Neural cell (in vitro differentiated cells): ENCODE measurements around the gene HOXC10. TPM values are rescaled to one million over a fixed set of nuclear protein-coding genes. Genes with fewer than 3 reads are reported as not detected.

Source experiments
- H2AFZ ChIP-seq: fragments of 200-600, 300-800 bp; sonication (generic), shearing (Covaris generic); 2 replicates; pipeline ENCODE4 v1.6.0; 2014; ENCODE audit warnings: low read depth, mild to moderate bottlenecking, antibody characterized with exemption, low read length, moderate library complexity
- H3F3A ChIP-seq: fragments of 200-600 bp; shearing (Covaris generic); 2 replicates; pipeline ENCODE4 v1.6.1; 2016; ENCODE audit warnings: mild to moderate bottlenecking, moderate library complexity, mixed read lengths, antibody characterized with exemption, low read length; ENCODE audit not compliant: insufficient read depth, poor library complexity, severe bottlenecking
- H3K27ac ChIP-seq: fragments of 200-600, 300-800 bp; sonication (generic), shearing (Covaris generic); 2 replicates; pipeline ENCODE4 v1.5.1; 2014; ENCODE audit warnings: mild to moderate bottlenecking, low read length, moderate library complexity
- H3K27me3 ChIP-seq: fragments of 300-800, 200-600 bp; sonication (generic), shearing (Covaris generic); 2 replicates; pipeline ENCODE4 v1.6.0; 2014; ENCODE audit warnings: mild to moderate bottlenecking, low read depth, low read length, moderate library complexity; ENCODE audit not compliant: insufficient read depth
- H3K36me3 ChIP-seq: fragments of 300-800, 200-600 bp; sonication (generic), shearing (Covaris generic); 2 replicates; pipeline ENCODE4 v1.5.1; 2014; ENCODE audit warnings: mild to moderate bottlenecking, antibody characterized with exemption, low read length, moderate library complexity; ENCODE audit not compliant: insufficient read depth
- H3K4me2 ChIP-seq: fragments of 300-800, 200-600 bp; sonication (generic), shearing (Covaris generic); 2 replicates; pipeline ENCODE4 v1.6.0; 2014; ENCODE audit warnings: mild to moderate bottlenecking, low read length
- H3K4me3 ChIP-seq: fragments of 300-800, 200-600 bp; sonication (generic), shearing (Covaris generic); 2 replicates; pipeline ENCODE4 v1.5.1; 2014; ENCODE audit warnings: mild to moderate bottlenecking, low read length, moderate library complexity
- H3K79me2 ChIP-seq: fragments of 200-600 bp; shearing (Covaris generic); replicated peaks from 2 replicates; pipeline ENCODE4 v1.6.0; 2014; ENCODE audit warnings: mild to moderate bottlenecking, low read length, moderate library complexity; ENCODE audit not compliant: insufficient read depth
- H3K9ac ChIP-seq: fragments of 300-800, 200-600 bp; sonication (generic), shearing (Covaris generic); 2 replicates; pipeline ENCODE4 v1.6.1; 2016; ENCODE audit warnings: mild to moderate bottlenecking, low read length, mixed read lengths
- H3K9me2 ChIP-seq: fragments of 200-600 bp; shearing (Covaris generic); 2 replicates; pipeline ENCODE4 v1.6.1; 2016; ENCODE audit warnings: mild to moderate bottlenecking, low read length, mixed read lengths; ENCODE audit not compliant: insufficient read depth
- H3K9me3 ChIP-seq: fragments of 200-600, 300-800 bp; sonication (generic), shearing (Covaris generic); 2 replicates; pipeline ENCODE4 v1.6.1; 2016; ENCODE audit warnings: mild to moderate bottlenecking, mixed run types, low read length, moderate library complexity, mixed read lengths
- H4K20me1 ChIP-seq: fragments of 200-600 bp; shearing (Covaris generic); 2 replicates; pipeline ENCODE4 v1.6.1; 2016; ENCODE audit warnings: mild to moderate bottlenecking, mixed run types; ENCODE audit not compliant: insufficient read depth
- CTCF ChIP-seq: fragments of 450-650 bp; IDR thresholded peaks from 2 replicates; pipeline ENCODE4 v1.5.1; 2014; ENCODE audit warnings: antibody characterized with exemption, mild to moderate bottlenecking, moderate library complexity; ENCODE audit not compliant: poor library complexity, severe bottlenecking
- EP300 ChIP-seq: fragments of 450-650 bp; conservative IDR thresholded peaks from 2 replicates; pipeline ENCODE4 v1.6.1; 2014; ENCODE audit warnings: antibody characterized with exemption, mild to moderate bottlenecking, moderate library complexity; ENCODE audit not compliant: poor library complexity, severe bottlenecking
- EZH2 ChIP-seq: fragments of 200-600, 300-800 bp; shearing (Covaris generic), sonication (generic); IDR thresholded peaks from 2 replicates; pipeline ENCODE4 v1.6.1; 2014; ENCODE audit warnings: antibody characterized with exemption, low read length, borderline replicate concordance, mild to moderate bottlenecking; ENCODE audit not compliant: insufficient read depth, poor library complexity, severe bottlenecking
- MXI1 ChIP-seq: fragments of 450-650 bp; conservative IDR thresholded peaks from 2 replicates; pipeline ENCODE4 v1.6.1; 2014; ENCODE audit warnings: antibody characterized with exemption, mild to moderate bottlenecking; ENCODE audit not compliant: poor library complexity, severe bottlenecking
- POLR2AphosphoS5 ChIP-seq: IDR thresholded peaks from 2 replicates; pipeline ENCODE4 v1.6.1; 2012
- RAD21 ChIP-seq: fragments of 450-650 bp; conservative IDR thresholded peaks from 2 replicates; pipeline ENCODE4 v1.6.1; 2014; ENCODE audit warnings: antibody characterized with exemption, mild to moderate bottlenecking, moderate library complexity
- REST ChIP-seq: IDR thresholded peaks from 2 replicates; pipeline ENCODE4 v1.6.1; 2012; ENCODE audit warnings: borderline replicate concordance
- SMC3 ChIP-seq: fragments of 450-650 bp; conservative IDR thresholded peaks from 2 replicates; pipeline ENCODE4 v1.6.1; 2014; ENCODE audit warnings: antibody characterized with exemption, mild to moderate bottlenecking, moderate library complexity; ENCODE audit not compliant: poor library complexity
- TAF1 ChIP-seq: IDR thresholded peaks from 2 replicates; pipeline ENCODE4 v1.6.1; 2012; ENCODE audit warnings: low read depth
- polyA plus RNA-seq: library from polyadenylated mRNA; depleted of rRNA; stranded (reverse); fragments of >200 nt; gene quantifications from 2 replicates; pipeline ENCODE4 v1.2.3, GENCODE V29; 2014

HOXC10 gene
- polyA plus RNA-seq, 1 donor from 2014 or later, result not detected

GRCh38 chr12:54019091-54019811 lies 34.3 kb downstream of the HOXC10 start:
- Histone ChIP-seq H2AFZ (no peak overlapping the region), H3K79me2 (no peaks in the 10 kb centered on the region), H3K9ac (no peak overlapping the region), H3K27ac (no peak overlapping the region), H3K9me3 (no peaks in the 10 kb centered on the region), H4K20me1 (no peaks in the 10 kb centered on the region), H3K4me3 (no peak overlapping the region), H3K36me3 (no peaks in the 10 kb centered on the region), H3K4me2 (no peak overlapping the region), H3K27me3 (peaks cover 98% of the 10 kb centered on the region), H3K9me2 (no peaks in the 10 kb centered on the region), H3F3A (no peaks in the 10 kb centered on the region)
- TF ChIP-seq EZH2 (no peak), REST (no peak), CTCF (no peak), RAD21 (no peak), TAF1 (no peak), MXI1 (no peak), SMC3 (no peak), EP300 (no peak)

- Histone ChIP-seq H3K9me3 (no peaks in the 10 kb centered on the region), H3K36me3 (no peaks in the 10 kb centered on the region), H3K4me2 (no peak overlapping the region), H3K27me3 (peaks cover 98% of the 10 kb centered on the region), H4K20me1 (no peaks in the 10 kb centered on the region), H3K79me2 (no peaks in the 10 kb centered on the region), H3K9me2 (no peaks in the 10 kb centered on the region), H3F3A (no peaks in the 10 kb centered on the region), H3K27ac (no peak overlapping the region), H2AFZ (no peak overlapping the region), H3K4me3 (no peak overlapping the region), H3K9ac (no peak overlapping the region)
- TF ChIP-seq TAF1 (no peak), RAD21 (no peak), POLR2AphosphoS5 (no peak), EP300 (no peak), SMC3 (no peak), CTCF (no peak), MXI1 (no peak), EZH2 (no peak), REST (no peak)
Measured at GRCh38 chr12:54019924-54020590, 35.1 kb downstream of the HOXC10 start.
